ENCODE results near the gene PPP6R2.

DNA sequence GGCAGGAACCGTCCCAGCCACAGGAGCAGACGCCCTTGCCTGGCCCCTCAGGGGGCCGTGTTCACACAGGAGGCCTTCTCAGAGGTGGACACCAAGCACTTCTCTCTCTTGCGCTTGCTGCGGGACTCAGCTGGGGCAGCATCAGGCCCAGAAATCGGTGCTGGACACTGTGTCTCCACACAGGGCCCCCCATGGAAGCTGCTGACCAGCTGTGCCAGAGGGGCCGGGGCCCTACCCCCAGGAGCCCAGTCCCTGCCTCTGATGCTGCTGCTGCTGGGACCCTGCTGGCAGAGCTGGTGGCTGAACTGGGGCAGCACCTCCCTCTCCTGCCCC is 39.6 kb upstream of the PPP6R2 start:
- TF ChIP-seq, protein P1, sequence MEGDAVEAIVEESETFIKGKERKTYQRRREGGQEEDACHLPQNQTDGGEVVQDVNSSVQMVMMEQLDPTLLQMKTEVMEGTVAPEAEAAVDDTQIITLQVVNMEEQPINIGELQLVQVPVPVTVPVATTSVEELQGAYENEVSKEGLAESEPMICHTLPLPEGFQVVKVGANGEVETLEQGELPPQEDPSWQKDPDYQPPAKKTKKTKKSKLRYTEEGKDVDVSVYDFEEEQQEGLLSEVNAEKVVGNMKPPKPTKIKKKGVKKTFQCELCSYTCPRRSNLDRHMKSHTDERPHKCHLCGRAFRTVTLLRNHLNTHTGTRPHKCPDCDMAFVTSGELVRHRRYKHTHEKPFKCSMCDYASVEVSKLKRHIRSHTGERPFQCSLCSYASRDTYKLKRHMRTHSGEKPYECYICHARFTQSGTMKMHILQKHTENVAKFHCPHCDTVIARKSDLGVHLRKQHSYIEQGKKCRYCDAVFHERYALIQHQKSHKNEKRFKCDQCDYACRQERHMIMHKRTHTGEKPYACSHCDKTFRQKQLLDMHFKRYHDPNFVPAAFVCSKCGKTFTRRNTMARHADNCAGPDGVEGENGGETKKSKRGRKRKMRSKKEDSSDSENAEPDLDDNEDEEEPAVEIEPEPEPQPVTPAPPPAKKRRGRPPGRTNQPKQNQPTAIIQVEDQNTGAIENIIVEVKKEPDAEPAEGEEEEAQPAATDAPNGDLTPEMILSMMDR (IDR thresholded peaks at IDR 0.05; ENCODE audit: low read depth, low read length, poor library complexity, severe bottlenecking): no peak
- no peak for TF ChIP-seq EZH2phosphoT487 (IDR thresholded peaks at IDR 0.05; ENCODE audit: borderline replicate concordance, low read length)

Measured in DOHH2 (cell line).